ENCODE data around the gene CRISP2. TPM values are rescaled to one million over a fixed set of nuclear protein-coding genes. Genes with fewer than 3 reads are reported as not detected.

The CRISP2 gene
- polyA plus RNA-seq, 1 donor from 2014 or later = not detected

GRCh38 chr6:49653942-49654341 is 59.4 kb downstream of the CRISP2 start:
- no peaks in the 10 kb centered on the region for H4K20me1 ChIP-seq (ENCODE audit: insufficient read depth)
- TF ChIP-seq MXI1 (conservative IDR thresholded peaks at IDR 0.05; ENCODE audit: poor library complexity, severe bottlenecking) = no peak
- TF ChIP-seq, protein P1, sequence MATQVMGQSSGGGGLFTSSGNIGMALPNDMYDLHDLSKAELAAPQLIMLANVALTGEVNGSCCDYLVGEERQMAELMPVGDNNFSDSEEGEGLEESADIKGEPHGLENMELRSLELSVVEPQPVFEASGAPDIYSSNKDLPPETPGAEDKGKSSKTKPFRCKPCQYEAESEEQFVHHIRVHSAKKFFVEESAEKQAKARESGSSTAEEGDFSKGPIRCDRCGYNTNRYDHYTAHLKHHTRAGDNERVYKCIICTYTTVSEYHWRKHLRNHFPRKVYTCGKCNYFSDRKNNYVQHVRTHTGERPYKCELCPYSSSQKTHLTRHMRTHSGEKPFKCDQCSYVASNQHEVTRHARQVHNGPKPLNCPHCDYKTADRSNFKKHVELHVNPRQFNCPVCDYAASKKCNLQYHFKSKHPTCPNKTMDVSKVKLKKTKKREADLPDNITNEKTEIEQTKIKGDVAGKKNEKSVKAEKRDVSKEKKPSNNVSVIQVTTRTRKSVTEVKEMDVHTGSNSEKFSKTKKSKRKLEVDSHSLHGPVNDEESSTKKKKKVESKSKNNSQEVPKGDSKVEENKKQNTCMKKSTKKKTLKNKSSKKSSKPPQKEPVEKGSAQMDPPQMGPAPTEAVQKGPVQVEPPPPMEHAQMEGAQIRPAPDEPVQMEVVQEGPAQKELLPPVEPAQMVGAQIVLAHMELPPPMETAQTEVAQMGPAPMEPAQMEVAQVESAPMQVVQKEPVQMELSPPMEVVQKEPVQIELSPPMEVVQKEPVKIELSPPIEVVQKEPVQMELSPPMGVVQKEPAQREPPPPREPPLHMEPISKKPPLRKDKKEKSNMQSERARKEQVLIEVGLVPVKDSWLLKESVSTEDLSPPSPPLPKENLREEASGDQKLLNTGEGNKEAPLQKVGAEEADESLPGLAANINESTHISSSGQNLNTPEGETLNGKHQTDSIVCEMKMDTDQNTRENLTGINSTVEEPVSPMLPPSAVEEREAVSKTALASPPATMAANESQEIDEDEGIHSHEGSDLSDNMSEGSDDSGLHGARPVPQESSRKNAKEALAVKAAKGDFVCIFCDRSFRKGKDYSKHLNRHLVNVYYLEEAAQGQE (IDR thresholded peaks at IDR 0.05; ENCODE audit: borderline replicate concordance) = no peak
- no peak for TF ChIP-seq TAF1 (IDR thresholded peaks at IDR 0.05; ENCODE audit: low read depth)
- no peak for TF ChIP-seq EP300 (conservative IDR thresholded peaks at IDR 0.05; ENCODE audit: poor library complexity, severe bottlenecking)
- no peak for TF ChIP-seq POLR2AphosphoS5 (IDR thresholded peaks at IDR 0.05)
- no peak for TF ChIP-seq RAD21 (conservative IDR thresholded peaks at IDR 0.05)
- no peak for TF ChIP-seq SMC3 (conservative IDR thresholded peaks at IDR 0.05; ENCODE audit: poor library complexity)
- TF ChIP-seq, protein P2, sequence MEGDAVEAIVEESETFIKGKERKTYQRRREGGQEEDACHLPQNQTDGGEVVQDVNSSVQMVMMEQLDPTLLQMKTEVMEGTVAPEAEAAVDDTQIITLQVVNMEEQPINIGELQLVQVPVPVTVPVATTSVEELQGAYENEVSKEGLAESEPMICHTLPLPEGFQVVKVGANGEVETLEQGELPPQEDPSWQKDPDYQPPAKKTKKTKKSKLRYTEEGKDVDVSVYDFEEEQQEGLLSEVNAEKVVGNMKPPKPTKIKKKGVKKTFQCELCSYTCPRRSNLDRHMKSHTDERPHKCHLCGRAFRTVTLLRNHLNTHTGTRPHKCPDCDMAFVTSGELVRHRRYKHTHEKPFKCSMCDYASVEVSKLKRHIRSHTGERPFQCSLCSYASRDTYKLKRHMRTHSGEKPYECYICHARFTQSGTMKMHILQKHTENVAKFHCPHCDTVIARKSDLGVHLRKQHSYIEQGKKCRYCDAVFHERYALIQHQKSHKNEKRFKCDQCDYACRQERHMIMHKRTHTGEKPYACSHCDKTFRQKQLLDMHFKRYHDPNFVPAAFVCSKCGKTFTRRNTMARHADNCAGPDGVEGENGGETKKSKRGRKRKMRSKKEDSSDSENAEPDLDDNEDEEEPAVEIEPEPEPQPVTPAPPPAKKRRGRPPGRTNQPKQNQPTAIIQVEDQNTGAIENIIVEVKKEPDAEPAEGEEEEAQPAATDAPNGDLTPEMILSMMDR (IDR thresholded peaks at IDR 0.05; ENCODE audit: poor library complexity, severe bottlenecking) = no peak
- TF ChIP-seq EZH2 (IDR thresholded peaks at IDR 0.05; ENCODE audit: borderline replicate concordance, insufficient read depth, low read length, poor library complexity, severe bottlenecking) = no peak
- H3K9me3 ChIP-seq (ENCODE audit: low read length) = no peaks in the 10 kb centered on the region
- H3F3A ChIP-seq (ENCODE audit: insufficient read depth, low read length, poor library complexity, severe bottlenecking) = no peaks in the 10 kb centered on the region
- no peaks in the 10 kb centered on the region for H3K27me3 ChIP-seq (ENCODE audit: insufficient read depth, low read depth, low read length)
- no peak overlapping the region for H3K4me3 ChIP-seq (ENCODE audit: low read length)
- no peaks in the 10 kb centered on the region for H3K79me2 ChIP-seq (replicated peaks; ENCODE audit: insufficient read depth, low read length)
- no peaks in the 10 kb centered on the region for H3K9me2 ChIP-seq (ENCODE audit: insufficient read depth, low read length)
- H2AFZ ChIP-seq (ENCODE audit: low read depth, low read length) = no peak overlapping the region
- H3K27ac ChIP-seq (ENCODE audit: low read length) = no peak overlapping the region
- H3K4me2 ChIP-seq (ENCODE audit: low read length) = no peak overlapping the region
- no peaks in the 10 kb centered on the region for H3K36me3 ChIP-seq (ENCODE audit: insufficient read depth, low read length)
- H3K9ac ChIP-seq (ENCODE audit: low read length) = no peak overlapping the region

DNA sequence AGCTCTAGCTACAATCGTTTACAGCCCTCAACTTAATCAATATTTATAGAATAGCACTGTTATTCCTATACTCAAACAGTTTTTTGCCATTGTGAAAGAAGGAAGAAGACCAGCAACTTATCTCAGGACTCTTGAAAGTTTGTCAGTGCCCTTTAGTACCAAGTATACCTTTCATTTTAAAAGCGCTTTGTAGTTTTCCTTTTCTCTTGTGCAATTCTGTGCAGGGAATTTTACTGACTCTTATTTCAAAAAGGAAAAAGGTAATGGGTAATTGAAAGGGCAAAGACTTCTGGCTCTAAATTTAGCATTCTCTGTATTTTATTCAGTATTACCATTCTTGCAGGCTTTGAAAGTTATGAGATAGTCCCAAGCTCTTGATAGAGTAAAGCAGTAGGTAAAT is 59.9 kb downstream of the CRISP2 start:
- Histone ChIP-seq H3K27me3 (ENCODE audit: insufficient read depth, low read depth, low read length) (no peaks in the 10 kb centered on the region), H3K4me3 (ENCODE audit: low read length) (no peak overlapping the region), H2AFZ (ENCODE audit: low read depth, low read length) (no peak overlapping the region), H3K9ac (ENCODE audit: low read length) (no peak overlapping the region), H3K9me3 (ENCODE audit: low read length) (no peaks in the 10 kb centered on the region), H3K79me2 (replicated peaks; ENCODE audit: insufficient read depth, low read length) (no peaks in the 10 kb centered on the region), H3K27ac (ENCODE audit: low read length) (no peak overlapping the region), H3K9me2 (ENCODE audit: insufficient read depth, low read length) (no peaks in the 10 kb centered on the region), H3F3A (ENCODE audit: insufficient read depth, low read length, poor library complexity, severe bottlenecking) (no peaks in the 10 kb centered on the region), H3K36me3 (ENCODE audit: insufficient read depth, low read length) (no peaks in the 10 kb centered on the region), H3K4me2 (ENCODE audit: low read length) (no peak overlapping the region), H4K20me1 (ENCODE audit: insufficient read depth) (no peaks in the 10 kb centered on the region)
- TF ChIP-seq EZH2 (IDR thresholded peaks at IDR 0.05; ENCODE audit: borderline replicate concordance, insufficient read depth, low read length, poor library complexity, severe bottlenecking) (no peak), SMC3 (conservative IDR thresholded peaks at IDR 0.05; ENCODE audit: poor library complexity) (no peak), MXI1 (conservative IDR thresholded peaks at IDR 0.05; ENCODE audit: poor library complexity, severe bottlenecking) (no peak), TAF1 (IDR thresholded peaks at IDR 0.05; ENCODE audit: low read depth) (no peak), EP300 (conservative IDR thresholded peaks at IDR 0.05; ENCODE audit: poor library complexity, severe bottlenecking) (no peak), POLR2AphosphoS5 (IDR thresholded peaks at IDR 0.05) (no peak), RAD21 (conservative IDR thresholded peaks at IDR 0.05) (no peak)
- TF ChIP-seq, protein P1 (IDR thresholded peaks at IDR 0.05; ENCODE audit: borderline replicate concordance) = no peak
- TF ChIP-seq, protein P2 (IDR thresholded peaks at IDR 0.05; ENCODE audit: poor library complexity, severe bottlenecking) = no peak
